ENCODE results near the gene HNRNPF.

Gene HNRNPF

GRCh38 chr10:43420369-43421200 is 11.6 kb upstream of the HNRNPF start:
- FAIRE-seq: peak; percentile 51

DNA sequence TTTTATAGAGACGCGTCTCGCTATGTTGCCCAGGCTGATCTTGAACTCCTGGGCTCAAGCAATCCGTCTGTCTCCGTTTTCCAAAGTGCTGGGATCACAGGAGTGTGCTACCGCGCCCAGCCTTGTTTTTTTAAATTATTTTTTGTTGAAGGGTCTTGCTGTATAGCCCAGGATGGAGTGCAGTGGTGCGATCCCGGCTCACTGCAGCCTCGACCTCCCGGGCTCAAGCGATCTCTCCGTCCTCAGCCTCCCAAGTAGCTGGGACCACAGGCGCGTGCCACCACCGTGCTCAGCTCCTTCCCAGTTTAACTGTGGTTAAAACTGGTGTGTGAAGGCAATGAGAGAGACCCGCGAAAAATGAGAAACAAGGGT is 11.0 kb upstream of the HNRNPF start:
- FAIRE-seq: no peak

GRCh38 chr10:43417950-43418768 is 9.2 kb upstream of the HNRNPF start:
- FAIRE-seq: no peak

- FAIRE-seq: no peak
These were observed 6.6 kb upstream of the HNRNPF start for GRCh38 chr10:43415544-43415943.

- no peak for FAIRE-seq
These were observed 2.5 kb upstream of the HNRNPF start for GRCh38 chr10:43411536-43411935.

DNA sequence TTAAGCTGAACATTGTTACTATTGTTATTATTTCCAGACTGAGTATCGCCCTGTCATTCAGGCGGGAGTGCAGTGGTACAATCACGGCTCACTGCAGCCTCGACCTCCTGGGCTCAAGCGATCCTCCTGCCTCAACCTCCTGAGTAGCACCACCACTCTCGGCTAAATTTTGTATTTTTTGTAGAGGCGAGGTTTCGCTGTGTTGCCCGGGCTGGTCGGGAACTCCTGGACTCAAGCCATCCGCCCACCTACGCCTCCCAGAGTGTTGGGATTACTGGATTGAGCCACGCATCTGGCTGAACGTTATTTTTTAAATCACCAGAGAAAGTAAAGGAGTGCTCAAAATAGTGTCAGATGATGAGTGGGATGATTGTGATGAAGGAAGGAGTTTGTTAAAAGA is 1.4 kb upstream of the HNRNPF start:
- FAIRE-seq: no peak

DNA sequence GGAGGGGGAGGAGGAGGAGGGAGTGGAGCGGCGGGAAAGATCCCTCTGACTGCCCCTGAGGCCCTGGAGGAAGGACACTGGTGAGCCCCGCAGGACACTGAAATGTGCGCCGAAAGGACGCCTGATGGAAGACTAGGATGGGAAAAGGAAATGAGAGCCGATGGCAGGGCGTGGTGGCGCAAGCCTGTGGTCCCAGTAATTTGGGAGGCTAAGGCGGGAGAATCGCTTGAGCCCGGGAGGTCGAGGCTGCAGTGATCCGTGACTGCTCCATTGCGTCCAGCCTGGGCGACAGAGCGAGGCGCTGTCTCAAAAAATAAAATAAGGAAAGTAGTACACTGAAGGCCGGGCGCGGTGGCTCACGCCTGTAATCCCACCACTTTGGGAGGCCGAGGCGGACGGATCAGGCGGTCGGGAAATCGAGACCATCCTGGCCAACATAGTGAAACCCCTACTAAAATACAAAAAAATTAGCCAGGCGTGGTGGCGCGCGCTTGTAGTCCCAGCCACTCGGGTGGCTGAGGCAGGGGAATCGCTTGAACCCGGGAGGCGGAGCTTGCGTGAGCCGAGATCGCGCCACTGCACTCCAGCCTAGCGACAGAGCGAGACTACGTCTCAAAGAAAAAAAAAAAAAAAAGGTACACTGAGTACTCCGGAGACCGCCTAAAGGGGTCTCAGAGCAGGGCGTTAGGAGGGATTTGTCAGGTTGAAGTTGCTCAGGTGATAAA is 561 bp upstream of the HNRNPF start:
- no peak for FAIRE-seq

- no peak for FAIRE-seq
These were observed 666 bp downstream of the HNRNPF start for GRCh38 chr10:43408331-43408709.

GRCh38 chr10:43407576-43408330 is 1.2 kb downstream of the HNRNPF start:
- FAIRE-seq: peak; percentile 41

- no peak for FAIRE-seq
These were observed 1.8 kb downstream of the HNRNPF start for GRCh38 chr10:43407148-43407575.

GRCh38 chr10:43404704-43405084 is 4.3 kb downstream of the HNRNPF start:
- FAIRE-seq: no peak

- no peak for FAIRE-seq
These were observed 4.9 kb downstream of the HNRNPF start for GRCh38 chr10:43403911-43404703.

GRCh38 chr10:43402880-43403452 is 6.0 kb downstream of the HNRNPF start:
- FAIRE-seq: no peak

DNA sequence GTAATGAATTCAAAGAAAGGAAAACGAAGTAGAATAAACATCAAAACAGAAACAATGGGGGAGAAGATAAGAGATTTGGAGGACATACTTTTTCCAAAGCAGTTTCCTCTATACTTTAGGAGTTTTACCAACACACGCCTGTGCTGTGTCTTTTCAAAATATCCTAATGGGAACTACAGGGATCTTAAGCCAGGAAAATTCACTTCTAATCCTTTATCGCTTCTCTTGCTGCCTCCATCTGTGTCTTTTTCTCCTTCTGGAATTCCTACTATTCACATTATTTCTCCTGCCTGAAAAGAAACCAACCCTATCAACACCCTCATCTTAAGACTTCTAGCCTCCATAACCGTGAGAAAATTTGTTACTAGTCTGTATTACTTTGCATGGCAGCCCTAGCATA is 6.8 kb downstream of the HNRNPF start:
- FAIRE-seq: no peak

- no peak for FAIRE-seq
These were observed 7.4 kb downstream of the HNRNPF start for GRCh38 chr10:43401627-43402026.

DNA sequence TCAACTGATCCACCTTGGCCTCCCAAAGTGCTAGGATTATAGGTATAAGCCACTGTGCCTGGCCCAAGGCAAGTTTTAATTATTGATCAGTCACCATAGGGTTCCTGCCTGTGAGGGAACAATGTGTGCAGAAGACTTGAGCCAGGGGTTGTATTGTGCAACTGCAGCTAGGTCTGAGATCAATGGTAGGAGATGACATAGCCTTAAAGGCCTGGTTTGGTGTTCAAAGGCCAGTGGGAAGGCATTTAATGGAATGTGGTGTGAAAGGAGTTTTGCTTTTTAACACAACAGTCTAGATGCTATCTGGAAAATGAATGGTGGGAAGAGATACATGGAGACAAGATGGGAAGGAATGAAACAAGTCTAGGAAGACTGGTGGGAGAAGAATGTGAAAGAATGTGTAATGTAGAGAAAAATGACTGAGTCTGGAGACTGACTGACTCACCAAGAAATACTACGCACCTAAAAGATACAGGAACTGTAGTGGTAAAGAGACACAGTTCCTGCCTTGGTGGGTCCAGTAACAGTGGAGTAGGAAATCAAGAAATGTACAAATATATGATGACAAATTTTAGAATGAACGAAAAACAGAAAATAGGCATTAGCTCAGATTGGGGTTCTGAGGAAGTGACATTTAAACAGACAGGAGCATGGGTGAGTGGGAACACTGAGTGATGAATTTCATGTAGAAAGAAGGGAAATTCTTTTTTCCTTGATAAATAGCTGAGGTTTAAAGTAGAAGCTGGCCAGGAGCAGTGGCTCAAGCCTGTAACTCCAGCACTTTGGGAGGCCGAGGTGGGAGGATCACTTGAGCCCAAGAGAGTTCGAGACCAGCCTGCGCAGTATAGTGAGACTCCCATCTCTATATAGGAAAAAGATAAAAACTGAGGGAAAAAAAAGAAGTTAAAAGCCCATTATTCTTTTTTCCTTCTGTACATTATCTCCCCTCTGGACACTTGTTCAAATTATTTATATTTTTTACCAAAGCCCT is 9.4 kb downstream of the HNRNPF start:
- no peak for FAIRE-seq

- no peak for FAIRE-seq
These were observed 10.1 kb downstream of the HNRNPF start for GRCh38 chr10:43398939-43399319.

DNA sequence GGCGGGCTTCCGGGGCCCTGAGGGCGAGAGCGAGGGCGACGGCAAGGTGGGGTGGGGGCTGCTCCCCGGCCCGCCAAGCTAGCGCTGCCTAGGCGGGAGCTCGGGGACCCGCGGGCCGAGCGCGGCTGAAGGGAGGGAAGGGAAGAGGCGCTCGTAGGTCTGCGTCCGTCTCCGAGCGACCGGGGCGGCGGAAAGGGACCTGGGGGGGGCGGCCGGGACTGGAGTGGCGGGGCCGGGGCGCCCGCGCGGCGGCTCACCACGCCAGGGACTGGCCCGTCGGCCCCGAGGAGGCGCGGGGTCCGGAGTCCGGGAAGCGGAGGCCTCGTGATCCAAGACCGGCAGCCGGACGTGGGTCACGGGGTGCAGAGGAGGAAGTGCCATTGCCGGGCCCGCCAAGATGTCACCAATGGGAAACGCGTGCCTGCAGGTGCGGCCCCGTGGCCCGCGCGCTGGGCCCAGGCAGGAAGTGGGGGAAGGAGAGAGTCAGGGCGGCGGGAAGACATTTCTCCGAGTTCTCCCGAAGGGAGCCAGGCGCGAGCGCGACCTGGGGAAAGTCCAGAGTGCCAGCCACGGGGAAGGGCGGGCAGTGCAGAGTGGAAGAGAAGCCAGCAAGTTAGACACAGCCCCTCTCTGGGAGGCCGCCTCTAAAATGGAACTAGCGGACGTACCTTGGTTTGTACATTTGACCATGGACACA is 11.9 kb downstream of the HNRNPF start:
- FAIRE-seq: no peak
